Gastroesophageal sphincter (tissue), 3 donors: ENCODE measurements around the gene RNU7-1.

Experiments
- CTCF ChIP-seq, 4 experiments: fragments of 200-600 bp in 2 of 4; fragments of 450-650 bp in 2 of 4; sonication (generic) in 1 of 4; IDR thresholded peaks; one replicate each; pipeline ENCODE4 v1.5.1; 2017 to 2019; ENCODE audit warnings: antibody characterized with exemption in 4 of 4, mild to moderate bottlenecking in 2 of 4, moderate library complexity in 2 of 4
- POLR2A ChIP-seq, 2 donors: fragments of 450-650 bp; IDR thresholded peaks; one replicate each; pipeline ENCODE4 v1.6.1; 2017; ENCODE audit warnings: antibody characterized with exemption in 2 of 2, mild to moderate bottlenecking in 2 of 2, moderate library complexity in 1 of 2
- POLR2AphosphoS5 ChIP-seq: sonication (generic); formaldehyde crosslinking; IDR thresholded peaks from one replicate; pipeline ENCODE4 v1.6.1; 2017; ENCODE audit warnings: antibody characterized with exemption

- no peak for TF ChIP-seq CTCF (IDR thresholded peaks at IDR 0.05)
- no peak for TF ChIP-seq POLR2A (IDR thresholded peaks at IDR 0.05)
- TF ChIP-seq POLR2AphosphoS5: no peak
Observed at GRCh38 chr12:6951551-6952120, 8.0 kb downstream of the RNU7-1 start.
